Hepatic stellate cell (primary cell): Measurements from ENCODE around the gene SLC35D2.
"Not testable (repeated sequence)": the region's sequence is repeated elsewhere in the genome, so short reads cannot be mapped to it uniquely, and the experiment has no call there.

Experiments used
- DNase-seq: peaks from one replicate; pipeline ENCODE4 v3.0.0; 2011; ENCODE audit warnings: low spot score

Gene SLC35D2

GRCh38 chr9:96360976-96361375 is 22.5 kb downstream of the SLC35D2 start:
- DNase-seq = no peak

GRCh38 chr9:96360523-96360922 is 23.0 kb downstream of the SLC35D2 start:
- DNase-seq = not testable (repeated sequence)

- DNase-seq = no peak
Observed at GRCh38 chr9:96350866-96351265, 32.6 kb downstream of the SLC35D2 start.

GRCh38 chr9:96348261-96348660 is 35.2 kb downstream of the SLC35D2 start:
- DNase-seq = no peak

- no peak for DNase-seq
Observed at GRCh38 chr9:96345551-96345950, 38.0 kb downstream of the SLC35D2 start.

- DNase-seq = peak; percentile 85
Observed at GRCh38 chr9:96344458-96345180, 38.9 kb downstream of the SLC35D2 start.

GRCh38 chr9:96343515-96344360 is 39.8 kb downstream of the SLC35D2 start:
- DNase-seq = no peak

GRCh38 chr9:96342571-96343245 is 40.8 kb downstream of the SLC35D2 start:
- DNase-seq = no peak

- no peak for DNase-seq
Observed at GRCh38 chr9:96340707-96341106, 42.8 kb downstream of the SLC35D2 start.

- no peak for DNase-seq
Observed at GRCh38 chr9:96338299-96338698, 45.2 kb downstream of the SLC35D2 start.

- no peak for DNase-seq
Observed at GRCh38 chr9:96333958-96334357, 49.6 kb downstream of the SLC35D2 start.

- DNase-seq = no peak
Observed at GRCh38 chr9:96331236-96331947, 52.1 kb downstream of the SLC35D2 start.

- DNase-seq = peak; percentile 58
Observed at GRCh38 chr9:96327694-96328352, 55.7 kb downstream of the SLC35D2 start.

- no peak for DNase-seq
Observed at GRCh38 chr9:96323169-96323568, 60.3 kb downstream of the SLC35D2 start.

GRCh38 chr9:96322736-96323135 is 60.8 kb downstream of the SLC35D2 start:
- DNase-seq = not testable (repeated sequence)

- not testable (repeated sequence) for DNase-seq
Observed at GRCh38 chr9:96322210-96322609, 61.3 kb downstream of the SLC35D2 start.

- no peak for DNase-seq
Observed at GRCh38 chr9:96321515-96321914, 62.0 kb downstream of the SLC35D2 start.

- DNase-seq = no peak
Observed at GRCh38 chr9:96320749-96321280, 62.7 kb downstream of the SLC35D2 start.

- DNase-seq = no peak
Observed at GRCh38 chr9:96318921-96319565, 64.5 kb downstream of the SLC35D2 start.

- peak; percentile 59 for DNase-seq
Observed at GRCh38 chr9:96317335-96317980, 66.1 kb downstream of the SLC35D2 start.
